ENCODE results near the gene INPP5A.

Gene INPP5A

DNA sequence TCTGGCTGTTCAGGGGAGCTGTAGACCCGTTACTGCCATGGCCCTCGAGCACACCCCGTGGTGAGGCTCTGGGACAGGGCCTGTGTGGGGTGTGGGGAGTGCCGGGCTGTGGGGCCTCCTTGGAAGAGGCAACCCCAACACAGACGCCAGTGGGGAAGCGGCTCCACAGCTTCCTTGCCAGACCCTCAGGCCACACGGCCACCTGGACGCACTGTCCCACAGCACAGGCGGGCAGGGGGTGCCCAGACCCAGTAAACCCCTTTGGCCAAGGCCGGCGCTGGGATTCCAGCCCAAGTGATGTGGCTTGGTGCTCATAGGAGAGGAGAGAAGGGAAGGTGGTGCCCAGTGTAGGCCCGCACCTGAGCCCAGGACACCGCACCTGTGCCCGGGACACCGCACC, 261.3 kb downstream of the INPP5A start:
- Histone ChIP-seq H3K27me3 (ENCODE audit: control insufficient read depth, insufficient read depth, low read length) (no peaks in the 10 kb centered on the region), H3K27ac (ENCODE audit: low read depth, low read length) (no peak overlapping the region), H3K4me1 (ENCODE audit: control insufficient read depth, insufficient read depth, low read length) (no peaks in the 10 kb centered on the region), H3K36me3 (ENCODE audit: control insufficient read depth, insufficient read depth, low read length) (no peaks in the 10 kb centered on the region), H3K4me3 (ENCODE audit: low read length) (no peak overlapping the region), H3K9ac (ENCODE audit: low read length) (no peak overlapping the region)

GRCh38 chr10:132799865-132800264, 262.3 kb downstream of the INPP5A start:
- Histone ChIP-seq H3K27ac (ENCODE audit: low read depth, low read length) (no peak overlapping the region), H3K27me3 (ENCODE audit: control insufficient read depth, insufficient read depth, low read length) (no peaks in the 10 kb centered on the region), H3K4me1 (ENCODE audit: control insufficient read depth, insufficient read depth, low read length) (no peaks in the 10 kb centered on the region), H3K9ac (ENCODE audit: low read length) (no peak overlapping the region), H3K36me3 (ENCODE audit: control insufficient read depth, insufficient read depth, low read length) (no peaks in the 10 kb centered on the region), H3K4me3 (ENCODE audit: low read length) (no peak overlapping the region)

GRCh38 chr10:132802048-132802447, 264.5 kb downstream of the INPP5A start:
- Histone ChIP-seq H3K36me3 (ENCODE audit: control insufficient read depth, insufficient read depth, low read length) (no peaks in the 10 kb centered on the region), H3K9ac (ENCODE audit: low read length) (no peak overlapping the region), H3K4me3 (ENCODE audit: low read length) (no peak overlapping the region), H3K27me3 (ENCODE audit: control insufficient read depth, insufficient read depth, low read length) (no peaks in the 10 kb centered on the region), H3K4me1 (ENCODE audit: control insufficient read depth, insufficient read depth, low read length) (no peaks in the 10 kb centered on the region), H3K27ac (ENCODE audit: low read depth, low read length) (no peak overlapping the region)

- H3K9ac ChIP-seq (ENCODE audit: low read length) = no peak overlapping the region
- H3K4me3 ChIP-seq (ENCODE audit: low read length) = no peak overlapping the region
- no peaks in the 10 kb centered on the region for H3K4me1 ChIP-seq (ENCODE audit: control insufficient read depth, insufficient read depth, low read length)
- no peaks in the 10 kb centered on the region for H3K27me3 ChIP-seq (ENCODE audit: control insufficient read depth, insufficient read depth, low read length)
- H3K36me3 ChIP-seq (ENCODE audit: control insufficient read depth, insufficient read depth, low read length) = no peaks in the 10 kb centered on the region
- no peak overlapping the region for H3K27ac ChIP-seq (ENCODE audit: low read depth, low read length)
These were observed 265.2 kb downstream of the INPP5A start for GRCh38 chr10:132802694-132803320.

DNA sequence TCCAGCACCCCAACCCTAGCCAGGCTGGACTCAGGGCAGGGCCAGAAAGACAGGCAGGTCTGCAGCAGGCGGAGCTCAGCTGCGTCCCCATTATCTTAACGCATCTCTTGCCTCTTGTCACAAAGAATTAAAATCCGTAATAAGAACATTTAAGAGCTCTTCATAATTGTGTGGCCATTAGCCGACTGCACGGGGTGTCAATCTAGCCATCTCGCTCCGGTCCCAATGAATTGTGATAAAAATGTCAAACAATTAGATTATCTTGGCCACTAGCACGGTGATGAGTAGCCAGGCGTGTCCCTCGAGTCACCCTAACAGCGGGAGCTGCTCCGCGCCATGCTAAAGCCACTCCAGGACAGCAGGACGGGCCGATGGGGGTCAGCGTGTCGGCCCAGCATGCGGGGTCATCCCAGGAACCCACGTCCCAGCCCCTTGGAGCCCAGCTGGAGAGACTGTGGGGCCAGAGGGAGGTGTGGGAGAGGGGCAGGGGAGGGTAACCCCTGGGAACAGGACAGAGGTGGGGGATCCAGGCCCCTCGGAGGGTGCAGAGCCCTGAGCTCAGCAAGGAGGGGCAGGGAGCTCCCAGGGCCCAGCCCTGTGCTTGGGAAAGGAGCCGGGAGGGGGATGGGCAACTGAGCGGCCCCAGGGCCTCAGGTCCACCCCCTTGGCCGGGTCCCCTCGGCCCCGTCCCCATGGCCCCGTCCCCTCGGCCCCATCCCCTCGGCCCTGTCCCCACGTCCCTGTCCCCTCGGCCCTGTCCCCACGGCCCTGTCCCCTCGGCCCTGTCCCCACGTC, 266.0 kb downstream of the INPP5A start:
- H3K4me1 ChIP-seq (ENCODE audit: control insufficient read depth, insufficient read depth, low read length) = no peaks in the 10 kb centered on the region

GRCh38 chr10:132804287-132804686, 266.7 kb downstream of the INPP5A start:
- no peaks in the 10 kb centered on the region for H3K4me1 ChIP-seq (ENCODE audit: control insufficient read depth, insufficient read depth, low read length)
- H3K27ac ChIP-seq (ENCODE audit: low read depth, low read length) = no peak overlapping the region
- H3K36me3 ChIP-seq (ENCODE audit: control insufficient read depth, insufficient read depth, low read length) = no peaks in the 10 kb centered on the region
- H3K4me3 ChIP-seq (ENCODE audit: low read length) = no peak overlapping the region
- H3K9ac ChIP-seq (ENCODE audit: low read length) = no peak overlapping the region
- no peaks in the 10 kb centered on the region for H3K27me3 ChIP-seq (ENCODE audit: control insufficient read depth, insufficient read depth, low read length)

More for the DNA sequence above, 266.0 kb downstream of the INPP5A start:
- Histone ChIP-seq H3K4me3 (ENCODE audit: low read length) (no peak overlapping the region), H3K27ac (ENCODE audit: low read depth, low read length) (no peak overlapping the region), H3K9ac (ENCODE audit: low read length) (no peak overlapping the region), H3K27me3 (ENCODE audit: control insufficient read depth, insufficient read depth, low read length) (no peaks in the 10 kb centered on the region), H3K36me3 (ENCODE audit: control insufficient read depth, insufficient read depth, low read length) (no peaks in the 10 kb centered on the region)

GRCh38 chr10:132804785-132805426, 267.3 kb downstream of the INPP5A start:
- no peak overlapping the region for H3K4me3 ChIP-seq (ENCODE audit: low read length)
- no peak overlapping the region for H3K9ac ChIP-seq (ENCODE audit: low read length)
- H3K27me3 ChIP-seq (ENCODE audit: control insufficient read depth, insufficient read depth, low read length) = no peaks in the 10 kb centered on the region
- no peaks in the 10 kb centered on the region for H3K36me3 ChIP-seq (ENCODE audit: control insufficient read depth, insufficient read depth, low read length)
- H3K27ac ChIP-seq (ENCODE audit: low read depth, low read length) = no peak overlapping the region
- no peaks in the 10 kb centered on the region for H3K4me1 ChIP-seq (ENCODE audit: control insufficient read depth, insufficient read depth, low read length)

DNA sequence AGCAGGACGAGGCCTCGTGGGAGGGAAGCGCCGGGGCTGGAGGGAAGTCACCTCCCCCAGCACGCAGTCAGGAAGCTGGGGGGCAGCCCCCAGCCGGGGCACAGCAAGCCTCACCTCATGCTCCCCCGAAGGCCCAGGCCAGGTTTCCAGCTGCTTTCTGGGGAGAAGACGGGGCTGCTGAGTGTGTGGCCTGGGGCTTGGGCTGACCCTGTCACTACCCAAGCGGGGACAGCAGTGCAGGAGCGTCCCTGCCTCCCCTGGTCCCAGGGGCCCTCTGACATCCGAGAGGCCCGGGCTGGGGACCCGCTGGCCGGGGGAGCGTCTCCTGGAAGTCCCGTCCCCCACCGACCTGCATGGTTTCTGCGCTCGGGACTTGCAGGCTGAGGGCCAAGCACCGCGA, 268.0 kb downstream of the INPP5A start:
- Histone ChIP-seq H3K27me3 (ENCODE audit: control insufficient read depth, insufficient read depth, low read length) (no peaks in the 10 kb centered on the region), H3K36me3 (ENCODE audit: control insufficient read depth, insufficient read depth, low read length) (no peaks in the 10 kb centered on the region), H3K27ac (ENCODE audit: low read depth, low read length) (no peak overlapping the region), H3K4me3 (ENCODE audit: low read length) (no peak overlapping the region), H3K9ac (ENCODE audit: low read length) (no peak overlapping the region), H3K4me1 (ENCODE audit: control insufficient read depth, insufficient read depth, low read length) (no peaks in the 10 kb centered on the region)

- Histone ChIP-seq H3K36me3 (ENCODE audit: control insufficient read depth, insufficient read depth, low read length) (no peaks in the 10 kb centered on the region), H3K9ac (ENCODE audit: low read length) (no peak overlapping the region)
These were observed 268.5 kb downstream of the INPP5A start for GRCh38 chr10:132806110-132806509.

GRCh38 chr10:132806561-132807003, 269.0 kb downstream of the INPP5A start:
- Histone ChIP-seq H3K4me1 (ENCODE audit: control insufficient read depth, insufficient read depth, low read length) (no peaks in the 10 kb centered on the region), H3K4me3 (ENCODE audit: low read length) (no peak overlapping the region), H3K27me3 (ENCODE audit: control insufficient read depth, insufficient read depth, low read length) (no peaks in the 10 kb centered on the region), H3K9ac (ENCODE audit: low read length) (no peak overlapping the region), H3K36me3 (ENCODE audit: control insufficient read depth, insufficient read depth, low read length) (no peaks in the 10 kb centered on the region), H3K27ac (ENCODE audit: low read depth, low read length) (no peak overlapping the region)

More at GRCh38 chr10:132806110-132806509, 268.5 kb downstream of the INPP5A start:
- no peaks in the 10 kb centered on the region for H3K27me3 ChIP-seq (ENCODE audit: control insufficient read depth, insufficient read depth, low read length)
- H3K4me3 ChIP-seq (ENCODE audit: low read length) = no peak overlapping the region
- H3K27ac ChIP-seq (ENCODE audit: low read depth, low read length) = no peak overlapping the region
- no peaks in the 10 kb centered on the region for H3K4me1 ChIP-seq (ENCODE audit: control insufficient read depth, insufficient read depth, low read length)

GRCh38 chr10:132807621-132808049, 270.0 kb downstream of the INPP5A start:
- Histone ChIP-seq H3K9ac (ENCODE audit: low read length) (no peak overlapping the region), H3K27ac (ENCODE audit: low read depth, low read length) (no peak overlapping the region), H3K27me3 (ENCODE audit: control insufficient read depth, insufficient read depth, low read length) (no peaks in the 10 kb centered on the region), H3K4me3 (ENCODE audit: low read length) (no peak overlapping the region), H3K4me1 (ENCODE audit: control insufficient read depth, insufficient read depth, low read length) (no peaks in the 10 kb centered on the region), H3K36me3 (ENCODE audit: control insufficient read depth, insufficient read depth, low read length) (no peaks in the 10 kb centered on the region)

DNA sequence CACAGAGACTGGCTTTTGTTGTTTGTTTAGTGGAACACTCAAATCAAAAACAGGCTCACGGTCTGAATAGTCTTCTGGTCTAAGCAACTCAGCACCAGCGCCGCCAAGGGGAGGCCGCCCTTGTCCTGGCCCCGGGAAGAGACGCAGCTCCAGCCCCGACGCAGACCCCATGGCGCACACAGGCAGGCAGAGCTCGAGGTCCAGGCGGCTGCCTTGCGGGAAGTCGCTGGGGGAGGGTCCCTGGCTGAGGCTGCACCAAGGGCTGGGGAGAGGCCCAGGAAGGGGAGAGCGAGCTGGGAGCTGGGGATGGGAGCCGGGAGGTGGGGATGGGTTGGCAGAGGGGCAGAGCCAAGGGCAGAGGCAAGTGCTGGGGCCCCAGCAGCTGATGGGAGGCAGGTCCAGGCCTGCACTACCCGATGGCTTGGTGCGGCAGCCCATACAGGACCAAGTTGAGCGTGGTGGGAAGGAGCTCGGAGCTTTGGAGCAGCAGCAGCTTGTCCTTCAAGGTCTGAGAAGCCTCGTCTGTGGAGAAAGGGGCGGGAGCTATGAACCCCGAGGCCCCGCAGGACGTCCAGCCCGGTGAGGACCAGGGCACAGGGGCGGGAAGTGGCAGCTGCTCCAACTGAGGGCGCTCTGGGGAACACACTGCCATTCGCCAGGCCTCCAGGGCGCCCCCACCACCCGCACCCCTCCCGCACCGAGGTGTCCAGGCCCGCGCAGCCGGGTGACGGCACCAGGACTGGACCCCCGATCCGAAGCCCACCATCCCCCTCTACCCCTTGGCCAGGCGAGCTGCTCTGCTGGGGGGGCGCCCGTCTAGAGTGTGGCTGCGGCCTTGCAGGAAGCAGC, 271.0 kb downstream of the INPP5A start:
- no peak overlapping the region for H3K4me3 ChIP-seq (ENCODE audit: low read length)
- no peaks in the 10 kb centered on the region for H3K4me1 ChIP-seq (ENCODE audit: control insufficient read depth, insufficient read depth, low read length)
- no peak overlapping the region for H3K27ac ChIP-seq (ENCODE audit: low read depth, low read length)
- H3K27me3 ChIP-seq (ENCODE audit: control insufficient read depth, insufficient read depth, low read length) = no peaks in the 10 kb centered on the region
- H3K9ac ChIP-seq (ENCODE audit: low read length) = no peak overlapping the region
- no peaks in the 10 kb centered on the region for H3K36me3 ChIP-seq (ENCODE audit: control insufficient read depth, insufficient read depth, low read length)

Data from rectal smooth muscle tissue (tissue), 1 donor.